IMR-90 (cell line): ENCODE measurements around the gene PHEX. TPM values are rescaled to one million over a fixed set of nuclear protein-coding genes. Genes with fewer than 3 reads are reported as not detected.

Experiments
- ATAC-seq: fragments of 200-7000 bp; cut with Tn5 transposase; 2 replicates; pipeline ENCODE4 v1.9.1; 2020; ENCODE audit warnings: low read depth, mild to moderate bottlenecking, moderate library complexity
- BruUV-seq: library from RNA; stranded (reverse); fragments of 400-500 nt; replicated peaks from 2 replicates; lab custom pipeline; 2021; lab: Mats Ljungman, UMichigan
- CTCF ChIA-PET: fragments of 300-600 bp; formaldehyde crosslinking; extraction: SDS; loops from one replicate; lab custom pipeline; 2021; ENCODE audit warnings: antibody characterized with exemption; lab: Yijun Ruan, JAX
- POLR2A ChIA-PET: fragments of 300-600 bp; sonication (Branson Sonifier 250); formaldehyde crosslinking; loops from one replicate; lab custom pipeline; 2022; ENCODE audit warnings: antibody characterized with exemption; ENCODE audit not compliant: unreplicated experiment; lab: Charles Lee
- DNase-seq: peaks from one replicate; pipeline ENCODE4 v3.0.0; 2013
- H2AFZ ChIP-seq: replicated peaks from 2 replicates; pipeline ENCODE3; 2013; ENCODE audit warnings: low read length, mild to moderate bottlenecking; ENCODE audit not compliant: poor library complexity
- H2AK5ac ChIP-seq: 2 replicates; pipeline ENCODE4 v1.6.1; 2013; ENCODE audit warnings: low read depth, low read length, inconsistent platforms
- H2AK9ac ChIP-seq: replicated peaks from 2 replicates; pipeline ENCODE3; 2013; ENCODE audit warnings: mild to moderate bottlenecking, low read depth, low read length, moderate library complexity; ENCODE audit not compliant: poor library complexity
- H2BK120ac ChIP-seq: 2 replicates; pipeline ENCODE4 v1.6.1; 2013; ENCODE audit warnings: low read depth, low read length, inconsistent platforms
- H2BK15ac ChIP-seq: 3 replicates; pipeline ENCODE4 v1.6.1; 2013; ENCODE audit warnings: low read depth, low read length, inconsistent platforms
- H2BK20ac ChIP-seq: 2 replicates; pipeline ENCODE4 v1.6.1; 2013; ENCODE audit warnings: low read depth, mild to moderate bottlenecking, inconsistent platforms, low read length, moderate library complexity
- H2BK5ac ChIP-seq: 2 replicates; pipeline ENCODE4 v1.6.1; 2013; ENCODE audit warnings: mild to moderate bottlenecking, low read depth, low read length, inconsistent platforms; ENCODE audit not compliant: poor library complexity, severe bottlenecking
- H3K14ac ChIP-seq: replicated peaks from 2 replicates; pipeline ENCODE4 v1.6.1; 2013; ENCODE audit warnings: low read depth, low read length, inconsistent platforms
- H3K18ac ChIP-seq: 2 replicates; pipeline ENCODE4 v1.6.1; 2013; ENCODE audit warnings: low read depth, low read length, control low read depth
- H3K23ac ChIP-seq: 2 replicates; pipeline ENCODE4 v1.6.1; 2013; ENCODE audit warnings: low read depth, low read length, inconsistent platforms
- H3K27ac ChIP-seq: 2 replicates; pipeline ENCODE4 v1.5.1; 2013; ENCODE audit warnings: mild to moderate bottlenecking, control low read depth, low read length; ENCODE audit not compliant: insufficient read depth
- H3K27me3 ChIP-seq: 2 replicates; pipeline ENCODE4 v1.6.1; 2013; ENCODE audit warnings: low read length; ENCODE audit not compliant: control insufficient read depth, insufficient read depth
- H3K36me3 ChIP-seq: 2 replicates; pipeline ENCODE4 v1.6.1; 2013; ENCODE audit warnings: low read length, mixed read lengths; ENCODE audit not compliant: control insufficient read depth, insufficient read depth
- H3K4ac ChIP-seq: 2 replicates; pipeline ENCODE4 v1.6.1; 2013; ENCODE audit warnings: low read depth, low read length, inconsistent platforms
- H3K4me1 ChIP-seq: 2 replicates; pipeline ENCODE4 v1.6.1; 2013; ENCODE audit warnings: low read length, mixed read lengths; ENCODE audit not compliant: control insufficient read depth, insufficient read depth
- H3K4me2 ChIP-seq: 2 replicates; pipeline ENCODE4 v1.6.1; 2013; ENCODE audit warnings: low read depth, mild to moderate bottlenecking, control low read depth, low read length, moderate library complexity
- H3K4me3 ChIP-seq: 2 replicates; pipeline ENCODE4 v1.5.1; 2013; ENCODE audit warnings: low read depth, mild to moderate bottlenecking, control low read depth, low read length, moderate library complexity; ENCODE audit not compliant: insufficient read depth
- H3K56ac ChIP-seq: 2 replicates; pipeline ENCODE4 v1.6.1; 2013; ENCODE audit warnings: low read length, inconsistent platforms; ENCODE audit not compliant: insufficient read depth; ENCODE audit errors: extremely low read depth
- H3K79me1 ChIP-seq, 2 experiments: 2 replicates each; pipeline ENCODE4 v1.6.1; 2013; ENCODE audit warnings: low read length in 2 of 2, inconsistent platforms in 1 of 2, low read depth in 1 of 2
- H3K9ac ChIP-seq: 2 replicates; pipeline ENCODE4 v1.6.1; 2013; ENCODE audit warnings: low read depth, low read length, control low read depth
- H3K9me1 ChIP-seq: 2 replicates; pipeline ENCODE4 v1.6.1; 2013; ENCODE audit warnings: low read length, inconsistent platforms; ENCODE audit not compliant: insufficient read depth
- H3K9me3 ChIP-seq: 2 replicates; pipeline ENCODE4 v1.6.1; 2013; ENCODE audit warnings: low read length; ENCODE audit not compliant: control insufficient read depth, insufficient read depth
- H4K20me1 ChIP-seq: 2 replicates; pipeline ENCODE4 v1.6.1; 2013; ENCODE audit warnings: low read length, inconsistent platforms; ENCODE audit not compliant: insufficient read depth
- H4K5ac ChIP-seq: 2 replicates; pipeline ENCODE4 v1.6.1; 2013; ENCODE audit warnings: mild to moderate bottlenecking, low read depth, low read length, control low read depth
- H4K8ac ChIP-seq, 2 experiments: 2 replicates each; pipeline ENCODE4 v1.6.1; 2013; ENCODE audit warnings: low read depth in 2 of 2, low read length in 2 of 2, control low read depth in 1 of 2, inconsistent platforms in 1 of 2
- H4K91ac ChIP-seq: 2 replicates; pipeline ENCODE4 v1.6.1; 2013; ENCODE audit warnings: low read depth, low read length, inconsistent platforms; ENCODE audit not compliant: insufficient read depth
- BHLHE40 ChIP-seq: fragments of 150-350 bp; IDR thresholded peaks from 2 replicates; pipeline ENCODE4 v1.6.1; 2016; ENCODE audit warnings: mild to moderate bottlenecking, low read depth, low read length
- MAZ ChIP-seq: IDR thresholded peaks from 2 replicates; pipeline ENCODE4 v1.6.1; 2012; ENCODE audit warnings: low read depth, mild to moderate bottlenecking, low read length, improper control_type of control experiment, moderate library complexity, borderline replicate concordance
- NFE2L2 ChIP-seq: fragments of 150-350 bp; IDR thresholded peaks from 2 replicates; pipeline ENCODE4 v1.6.1; 2016; ENCODE audit warnings: low read depth, mild to moderate bottlenecking, low read length
- POLR2A ChIP-seq: IDR thresholded peaks from 2 replicates; pipeline ENCODE4 v1.6.1; 2012; ENCODE audit warnings: mild to moderate bottlenecking, low read depth, low read length
- RAD21 ChIP-seq: IDR thresholded peaks from 2 replicates; pipeline ENCODE4 v1.6.1; 2012; ENCODE audit warnings: low read length, improper control_type of control experiment
- WGBS, 2 experiments: methylation state at CpG; one replicate each; pipeline versions ENCODE4 v1.1.5 to v1.1.7; 2013; ENCODE audit warnings: missing lambda C conversion rate in 2 of 2; ENCODE audit not compliant: insufficient read length in 1 of 2; ENCODE audit errors: extremely low coverage in 2 of 2; 5-methylcytosine and 5-hydroxymethylcytosine counted together
- dilution Hi-C: fragments of 300-500 bp; cut with HindIII; formaldehyde crosslinking; loops from one replicate; pipeline ENCODE4 v1.14.3; 2018; ENCODE audit warnings: low sequenced_read_pairs; ENCODE audit not compliant: unreplicated experiment
- in situ Hi-C: fragments of 300-500 bp; cut with MboI; formaldehyde crosslinking; loops from 3 replicates; pipeline ENCODE4 v1.14.3; 2019; ENCODE audit warnings: low sequenced_read_pairs, inconsistent platforms, mixed read lengths
- intact Hi-C: fragments of 100-400 bp; cut with micrococcal nuclease; formaldehyde crosslinking; loops from 2 replicates; pipeline ENCODE4 v1.10.0; 2022
- polyA plus RNA-seq, 3 experiments: library from polyadenylated mRNA; depleted of rRNA; stranded (reverse); fragments of >200 nt; gene quantifications; 2 replicates each; pipeline ENCODE4 v1.2.3, GENCODE V29; 2012; ENCODE audit warnings: low replicate concordance in 1 of 3
- total RNA-seq: library from RNA; depleted of rRNA; stranded (reverse); fragments of >200 nt; gene quantifications from 2 replicates; pipeline ENCODE4 v1.2.3, GENCODE V29; 2012
- TF ChIP-seq, protein P1 (sequence below): fragments of 150-350 bp; IDR thresholded peaks from 2 replicates; pipeline ENCODE4 v1.6.1; 2017; ENCODE audit warnings: mild to moderate bottlenecking, antibody characterized with exemption, low read length, low read depth
- TF ChIP-seq, protein P2 (sequence below): fragments of 150-350 bp; IDR thresholded peaks from 2 replicates; pipeline ENCODE4 v1.6.1; 2016; ENCODE audit warnings: low read depth, mild to moderate bottlenecking, low read length, moderate library complexity, borderline replicate concordance
- TF ChIP-seq, protein P3 (sequence below): conservative IDR thresholded peaks from 2 replicates; pipeline ENCODE4 v1.5.1; 2012; ENCODE audit warnings: mild to moderate bottlenecking, low read depth, low read length, improper control_type of control experiment

PHEX gene
- total and polyA plus RNA-seq, 2 of the 4 experiments (the other 2 are of a cell fraction) = 0.10 to 0.18 TPM

DNA sequence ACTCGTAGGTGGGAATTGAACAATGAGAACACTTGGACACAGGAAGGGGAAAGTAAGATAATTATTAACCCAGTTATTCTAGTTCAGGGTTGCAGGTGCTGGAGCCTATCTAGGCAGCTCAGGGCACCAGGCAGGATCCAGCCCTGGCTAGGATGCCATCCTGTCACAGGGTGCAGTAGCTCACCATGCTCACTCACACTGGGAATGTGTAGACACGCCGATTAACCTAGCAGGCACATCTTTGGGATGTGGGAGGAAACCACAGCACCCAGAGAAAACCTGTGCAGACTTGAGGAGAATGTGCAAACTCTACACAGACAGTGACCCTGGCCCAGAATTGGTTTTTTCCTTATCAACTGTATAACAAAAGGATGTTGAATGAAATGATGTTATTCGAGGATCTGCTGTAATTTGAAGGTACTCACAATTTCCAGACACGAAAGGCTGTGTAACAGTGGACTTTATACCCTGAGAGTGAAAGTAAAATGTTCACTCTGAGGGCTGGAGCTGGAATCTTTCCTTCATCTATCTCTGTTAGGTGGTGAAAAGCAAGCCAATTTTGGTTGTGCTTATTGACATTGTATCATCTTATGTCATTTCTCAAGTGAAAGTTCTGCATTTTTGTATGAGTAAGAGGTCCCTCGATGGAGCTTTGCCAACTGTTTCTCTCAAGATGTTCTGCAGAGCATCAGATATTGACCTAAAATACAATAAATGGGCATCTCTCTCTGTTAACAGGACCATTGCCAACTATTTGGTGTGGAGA lies 78.8 kb downstream of the PHEX start (continued):
- TF ChIP-seq, protein P1, sequence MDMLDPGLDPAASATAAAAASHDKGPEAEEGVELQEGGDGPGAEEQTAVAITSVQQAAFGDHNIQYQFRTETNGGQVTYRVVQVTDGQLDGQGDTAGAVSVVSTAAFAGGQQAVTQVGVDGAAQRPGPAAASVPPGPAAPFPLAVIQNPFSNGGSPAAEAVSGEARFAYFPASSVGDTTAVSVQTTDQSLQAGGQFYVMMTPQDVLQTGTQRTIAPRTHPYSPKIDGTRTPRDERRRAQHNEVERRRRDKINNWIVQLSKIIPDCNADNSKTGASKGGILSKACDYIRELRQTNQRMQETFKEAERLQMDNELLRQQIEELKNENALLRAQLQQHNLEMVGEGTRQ = no peak

DNA sequence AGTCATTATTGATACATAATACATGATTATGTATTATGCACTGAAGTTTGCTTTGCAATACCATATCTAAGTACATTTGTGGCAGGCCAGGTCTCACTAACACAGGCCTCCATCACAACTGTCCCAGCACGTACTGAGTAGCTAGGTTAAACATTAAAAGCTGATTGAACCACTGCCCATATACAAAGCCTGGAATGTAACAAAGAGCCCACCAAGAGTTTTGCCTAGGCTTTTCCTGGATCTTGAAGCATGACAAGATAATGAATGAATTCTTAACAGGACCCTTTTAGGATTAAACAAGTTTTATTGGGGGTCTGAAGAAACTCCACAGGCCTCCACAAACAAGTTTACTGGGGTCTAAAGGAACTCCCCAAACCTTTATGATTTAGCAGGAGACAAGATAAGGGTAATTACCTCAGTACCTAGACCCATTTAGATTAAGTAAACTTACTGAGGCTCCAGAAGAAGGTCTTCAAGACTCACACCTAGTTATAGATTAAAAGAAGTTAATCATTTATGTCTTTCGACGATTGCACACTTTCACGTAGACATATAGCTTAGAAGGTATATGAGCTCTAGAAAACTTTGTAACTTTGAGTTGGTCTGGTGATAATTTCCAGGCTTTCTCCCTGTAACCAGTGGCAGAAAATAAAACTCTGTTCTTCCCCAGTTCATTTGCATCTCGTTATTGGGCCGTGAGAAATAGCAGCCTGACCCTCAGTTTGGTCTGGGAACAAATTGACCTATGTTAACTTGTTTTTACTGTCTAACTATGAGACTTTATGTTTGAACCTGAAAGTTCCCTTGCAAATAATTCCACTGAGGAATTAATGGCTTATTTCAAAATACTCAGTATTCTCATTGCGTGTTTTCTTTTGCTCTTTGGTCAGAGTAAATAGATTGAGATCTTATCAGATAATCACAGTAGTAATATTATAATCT lies 84.8 kb downstream of the PHEX start:
- Histone ChIP-seq H4K8ac (no peak overlapping the region), H2AFZ (no peak overlapping the region), H3K4me2 (no peak overlapping the region), H3K4ac (no peak overlapping the region), H2BK120ac (no peak overlapping the region), H3K79me1 (no peaks in the 10 kb centered on the region), H2BK5ac (no peak overlapping the region), H2AK9ac (no peak overlapping the region), H3K4me3 (no peak overlapping the region), H3K9me1 (no peaks in the 10 kb centered on the region), H2AK5ac (no peak overlapping the region), H3K27me3 (no peaks in the 10 kb centered on the region), H3K23ac (no peak overlapping the region), H2BK15ac (no peak overlapping the region), H3K9ac (no peak overlapping the region), H4K91ac (no peak overlapping the region), H4K5ac (no peak overlapping the region), H2BK20ac (no peak overlapping the region), H3K4me1 (no peaks in the 10 kb centered on the region), H3K27ac (no peak overlapping the region), H3K14ac (no peak overlapping the region), H3K9me3 (no peaks in the 10 kb centered on the region), H4K20me1 (no peaks in the 10 kb centered on the region), H3K18ac (no peak overlapping the region), H3K56ac (no peak overlapping the region), H3K36me3 (no peaks in the 10 kb centered on the region)
- POLR2A ChIA-PET = no interaction called here
- CTCF ChIA-PET = no interaction called here
- dilution Hi-C loops (no loop called here), in situ Hi-C loops (no loop called here), intact Hi-C loops (no loop called here)
- WGBS, 2 experiments = 80% methylated on average over 1 of the region's 7 CpGs; no CpG with 5 or more reads in 1 of the 2 experiments
- ATAC-seq (no peak), DNase-seq (no peak)
- no TSS peak for BruUV-seq
- TF ChIP-seq, protein P1 = no peak
- TF ChIP-seq, protein P2, sequence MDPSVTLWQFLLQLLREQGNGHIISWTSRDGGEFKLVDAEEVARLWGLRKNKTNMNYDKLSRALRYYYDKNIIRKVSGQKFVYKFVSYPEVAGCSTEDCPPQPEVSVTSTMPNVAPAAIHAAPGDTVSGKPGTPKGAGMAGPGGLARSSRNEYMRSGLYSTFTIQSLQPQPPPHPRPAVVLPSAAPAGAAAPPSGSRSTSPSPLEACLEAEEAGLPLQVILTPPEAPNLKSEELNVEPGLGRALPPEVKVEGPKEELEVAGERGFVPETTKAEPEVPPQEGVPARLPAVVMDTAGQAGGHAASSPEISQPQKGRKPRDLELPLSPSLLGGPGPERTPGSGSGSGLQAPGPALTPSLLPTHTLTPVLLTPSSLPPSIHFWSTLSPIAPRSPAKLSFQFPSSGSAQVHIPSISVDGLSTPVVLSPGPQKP = no peak
- TF ChIP-seq RAD21 = no peak
- TF ChIP-seq, protein P3, sequence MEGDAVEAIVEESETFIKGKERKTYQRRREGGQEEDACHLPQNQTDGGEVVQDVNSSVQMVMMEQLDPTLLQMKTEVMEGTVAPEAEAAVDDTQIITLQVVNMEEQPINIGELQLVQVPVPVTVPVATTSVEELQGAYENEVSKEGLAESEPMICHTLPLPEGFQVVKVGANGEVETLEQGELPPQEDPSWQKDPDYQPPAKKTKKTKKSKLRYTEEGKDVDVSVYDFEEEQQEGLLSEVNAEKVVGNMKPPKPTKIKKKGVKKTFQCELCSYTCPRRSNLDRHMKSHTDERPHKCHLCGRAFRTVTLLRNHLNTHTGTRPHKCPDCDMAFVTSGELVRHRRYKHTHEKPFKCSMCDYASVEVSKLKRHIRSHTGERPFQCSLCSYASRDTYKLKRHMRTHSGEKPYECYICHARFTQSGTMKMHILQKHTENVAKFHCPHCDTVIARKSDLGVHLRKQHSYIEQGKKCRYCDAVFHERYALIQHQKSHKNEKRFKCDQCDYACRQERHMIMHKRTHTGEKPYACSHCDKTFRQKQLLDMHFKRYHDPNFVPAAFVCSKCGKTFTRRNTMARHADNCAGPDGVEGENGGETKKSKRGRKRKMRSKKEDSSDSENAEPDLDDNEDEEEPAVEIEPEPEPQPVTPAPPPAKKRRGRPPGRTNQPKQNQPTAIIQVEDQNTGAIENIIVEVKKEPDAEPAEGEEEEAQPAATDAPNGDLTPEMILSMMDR = no peak
- no peak for TF ChIP-seq BHLHE40
- no peak for TF ChIP-seq MAZ
- no peak for TF ChIP-seq NFE2L2
- no peak for TF ChIP-seq POLR2A
